Stomach (tissue), 4 donors: ENCODE measurements around the gene DDX56.

ENCODE experiments used
- CTCF ChIP-seq, 7 experiments: fragments of 450-650 bp in 4 of 7; fragments of 200-600 bp in 3 of 7; sonication (generic) in 3 of 7; IDR thresholded peaks; one replicate each; pipeline ENCODE4 v1.5.1; 2016 to 2019; ENCODE audit warnings: antibody characterized with exemption in 7 of 7, control low read depth in 2 of 7, mild to moderate bottlenecking in 1 of 7
- EP300 ChIP-seq: sonication (generic); formaldehyde crosslinking; IDR thresholded peaks from one replicate; pipeline ENCODE4 v1.6.1; 2017; ENCODE audit warnings: antibody characterized with exemption

- TF ChIP-seq EP300 (no peak), CTCF (IDR thresholded peaks at IDR 0.05) (no peak)
Measured at GRCh38 chr7:44567884-44568283, 5.8 kb downstream of the DDX56 start.
